GM19328 (cell line): ENCODE measurements around the gene RPS27A.
"Not testable (repeated sequence)": the region's sequence is repeated elsewhere in the genome, so short reads cannot be mapped to it uniquely, and the experiment has no call there.

Experiments used
- ATAC-seq: cut with Tn5 transposase; IDR thresholded peaks from one replicate; pipeline ENCODE4 v1.9.1; 2021; ENCODE audit warnings: mild to moderate bottlenecking, moderate library complexity; ENCODE audit not compliant: unreplicated experiment

Gene RPS27A

DNA sequence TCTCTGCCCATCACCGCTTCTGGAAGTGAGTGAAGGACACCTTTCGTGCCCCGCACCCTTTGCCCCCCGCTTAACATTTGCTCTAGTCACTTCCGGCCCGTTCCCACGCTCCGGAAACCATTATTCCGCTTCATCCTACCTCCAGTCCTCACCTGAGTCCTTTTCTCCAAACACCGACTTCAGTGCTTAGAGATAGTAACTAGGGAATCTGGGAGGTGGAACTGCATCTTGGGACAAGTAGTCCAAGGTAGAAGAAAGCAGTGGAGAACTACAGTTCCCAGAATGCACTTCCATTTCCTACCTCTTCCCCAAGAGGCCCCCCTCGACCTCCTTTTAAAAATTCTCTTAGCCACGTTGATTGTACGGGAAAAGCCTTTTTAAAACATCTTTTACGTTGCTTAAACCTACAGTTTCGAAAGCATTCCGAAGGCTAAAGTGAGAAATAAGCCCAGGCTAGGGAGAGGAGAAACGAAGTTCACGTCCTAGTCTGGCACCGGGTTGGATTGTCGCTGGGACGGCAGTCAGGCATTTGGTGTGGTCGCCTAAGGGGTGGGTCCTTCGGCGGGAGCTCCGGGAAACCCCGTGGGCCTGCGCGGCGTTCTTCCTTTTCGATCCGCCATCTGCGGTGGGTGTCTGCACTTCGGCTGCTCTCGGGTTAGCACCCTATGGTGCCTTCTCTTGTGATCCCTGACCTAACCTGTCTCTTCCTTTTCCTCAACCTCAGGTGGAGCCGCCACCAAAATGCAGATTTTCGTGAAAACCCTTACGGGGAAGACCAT is at the start of gene RPS27A, which contains the start of gene CLHC1:
RPS27A (plus strand) TSS at position 605 of the 779 bp plus-strand sequence; CDS start at position 742, 137 bp downstream.
CLHC1 (minus strand) TSS at position 210 of the 779 bp plus-strand sequence. CDS start 9,882 bp downstream, outside the sequence.
- ATAC-seq: peak; percentile 88

DNA sequence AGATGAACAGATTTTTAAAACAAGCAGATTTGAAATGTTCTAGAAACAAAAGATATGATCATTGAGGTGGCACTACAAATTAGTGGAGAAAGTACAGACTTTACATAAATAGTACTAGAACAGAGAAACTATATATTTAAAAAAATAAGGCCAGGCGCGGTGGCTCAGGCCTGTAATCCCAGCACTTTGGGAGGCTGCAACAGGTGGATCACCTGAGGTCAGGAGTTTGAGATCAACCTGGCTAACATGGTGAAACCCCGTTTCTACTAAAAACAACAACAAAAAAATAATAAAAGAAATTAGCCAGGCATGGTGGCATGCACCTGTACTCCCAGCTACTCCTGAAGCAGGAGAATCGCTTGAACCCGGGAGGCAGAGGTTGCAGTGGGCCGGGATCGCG is 45.7 kb upstream of the RPS27A start:
- ATAC-seq: not testable (repeated sequence)

DNA sequence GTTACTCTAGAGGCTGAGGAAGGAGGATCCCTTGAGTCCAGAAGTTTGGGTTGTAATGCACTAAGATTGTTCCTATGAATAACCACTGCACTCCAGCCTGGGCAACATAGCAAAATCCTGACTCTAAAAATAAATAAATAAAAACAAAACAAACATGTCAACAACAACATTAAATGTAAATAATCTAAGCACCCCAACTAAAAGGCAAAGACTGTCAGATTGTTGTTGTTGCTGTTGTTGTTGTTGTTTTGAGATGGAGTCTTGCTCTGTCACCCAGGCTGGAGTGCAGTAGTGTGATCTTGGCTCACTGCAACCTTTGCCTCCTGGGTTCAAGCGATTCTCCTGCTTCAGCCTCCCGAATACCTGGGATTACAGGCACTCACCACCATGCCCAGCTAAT is 40.6 kb upstream of the RPS27A start:
- not testable (repeated sequence) for ATAC-seq

DNA sequence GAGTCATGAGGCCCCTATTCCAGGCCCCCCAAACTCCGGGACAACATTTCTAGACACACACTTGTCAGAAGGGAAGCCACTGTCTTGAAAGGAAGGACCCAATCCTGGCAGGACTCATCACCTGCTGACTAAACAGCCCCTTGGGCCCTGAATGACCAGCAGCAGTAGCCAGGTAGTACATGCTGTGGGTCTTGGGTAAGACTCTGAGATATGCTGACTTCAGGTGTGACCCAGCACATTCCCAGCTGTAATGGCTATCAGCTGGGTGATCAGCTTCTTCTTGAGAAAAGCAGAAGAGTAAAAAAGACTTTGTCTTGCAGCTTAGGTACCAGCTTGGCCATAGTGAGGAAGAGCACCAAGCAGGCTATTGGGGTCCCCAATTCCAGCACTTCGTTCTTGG is 36.0 kb upstream of the RPS27A start:
- ATAC-seq: no peak

DNA sequence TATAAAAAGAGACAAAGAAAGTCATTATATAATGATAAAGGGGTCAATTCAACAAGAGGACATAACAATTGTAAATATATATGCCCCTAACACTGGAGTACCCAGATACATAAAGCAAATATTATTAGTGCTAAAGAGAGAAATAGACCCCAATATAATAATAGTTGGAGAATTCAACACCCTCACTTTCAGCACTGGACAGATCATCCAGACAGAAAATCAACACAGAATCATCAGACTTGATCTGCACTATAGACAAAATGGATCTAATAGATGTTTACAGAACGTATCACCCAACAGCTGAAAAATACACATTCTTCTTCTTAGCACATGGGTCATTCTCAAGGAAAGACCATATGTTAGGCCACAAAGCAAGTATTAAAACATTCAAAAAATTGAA is 32.1 kb upstream of the RPS27A start:
- ATAC-seq: no peak

DNA sequence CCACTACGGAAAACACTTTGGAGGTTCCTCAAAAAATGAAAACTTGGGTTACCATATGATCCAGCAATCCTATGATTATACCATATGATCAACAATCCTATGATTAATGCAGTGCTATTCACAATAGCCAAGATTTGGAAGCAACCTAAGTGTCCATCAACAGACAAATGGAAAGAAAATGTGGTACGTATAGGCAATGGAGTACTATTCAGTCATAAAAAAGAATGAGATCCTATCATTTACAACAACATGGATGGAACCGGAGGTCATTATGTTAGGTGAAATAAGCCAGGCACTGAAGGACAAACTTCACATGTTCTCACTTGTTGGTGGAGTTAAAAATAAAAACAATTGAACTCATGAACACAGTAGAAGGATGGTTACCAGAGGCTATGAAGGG is 28.0 kb upstream of the RPS27A start:
- no peak for ATAC-seq

DNA sequence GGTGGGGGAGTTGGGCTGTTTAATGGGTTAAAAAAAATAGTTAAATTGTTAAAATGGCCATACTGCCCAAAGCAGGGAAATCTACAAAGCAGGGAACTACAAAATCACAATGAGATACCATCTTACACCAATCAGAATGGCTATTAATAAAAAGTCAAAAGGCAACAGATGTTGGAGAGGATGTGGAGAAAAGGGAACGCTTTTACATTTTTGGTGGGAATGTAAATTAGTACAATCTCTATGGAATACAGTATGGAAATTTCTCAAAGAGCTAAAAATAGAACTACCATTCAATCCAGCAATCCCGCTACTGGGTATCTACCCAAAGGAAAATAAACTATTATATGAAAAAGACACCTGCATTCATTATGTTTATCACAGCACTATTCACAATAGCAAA is 27.5 kb upstream of the RPS27A start:
- no peak for ATAC-seq

DNA sequence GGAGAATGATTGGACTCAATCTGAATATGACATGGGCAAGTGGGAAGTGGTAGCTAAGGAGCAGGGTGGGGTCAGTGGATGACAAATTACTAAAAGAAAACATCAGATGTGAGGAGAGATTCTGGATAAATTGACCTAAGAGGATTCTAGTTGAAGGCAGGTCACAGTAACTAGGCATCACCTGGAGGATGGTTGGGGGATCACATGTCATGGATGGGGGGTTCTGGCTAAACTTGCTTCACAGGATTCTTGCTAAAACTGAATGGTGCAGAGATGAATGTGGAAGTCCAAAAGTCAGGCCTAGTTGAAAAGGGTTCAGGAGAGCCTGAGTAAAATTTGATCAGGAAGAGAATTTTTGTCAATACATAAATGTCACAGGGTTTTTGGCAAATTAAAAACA is 18.7 kb upstream of the RPS27A start:
- ATAC-seq: no peak

DNA sequence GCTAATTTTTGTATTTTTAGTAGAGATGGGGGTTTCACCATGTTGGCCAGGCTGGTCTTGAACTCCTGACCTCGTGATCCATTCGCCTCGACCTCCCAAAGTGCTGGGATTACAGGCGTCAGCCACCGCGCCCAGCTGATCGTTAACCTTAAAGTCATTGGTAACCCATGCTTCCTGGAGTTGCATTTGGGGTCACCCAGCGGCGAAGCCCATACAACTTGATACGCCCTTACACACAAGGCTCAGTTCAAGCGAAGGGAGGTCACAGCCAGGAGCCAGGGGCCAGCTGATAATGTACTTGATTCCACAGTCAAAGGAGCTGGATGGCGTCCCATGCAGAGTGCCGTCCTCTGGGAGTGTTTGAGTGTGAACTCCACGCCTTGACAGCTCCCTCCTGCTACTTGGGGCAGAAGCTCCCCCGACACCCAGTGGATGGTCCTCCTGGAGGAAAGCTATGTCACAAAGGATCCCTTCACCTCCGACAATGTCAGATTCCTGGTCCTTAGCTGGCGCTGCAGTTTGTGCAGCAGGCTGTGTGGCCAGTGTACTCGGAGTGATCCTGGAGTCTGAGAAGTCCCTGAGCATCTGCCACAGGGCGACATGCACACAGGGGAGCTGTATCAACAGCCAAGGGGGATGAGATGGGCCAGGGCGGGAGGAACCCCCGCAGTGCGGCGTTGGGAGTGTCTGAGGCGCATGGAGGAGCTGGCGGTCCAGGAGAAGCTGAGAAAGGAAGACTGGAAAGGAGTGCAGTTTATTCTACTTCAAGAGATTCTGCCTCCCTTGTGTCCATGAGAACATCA is 8.3 kb upstream of the RPS27A start:
- ATAC-seq: no peak

DNA sequence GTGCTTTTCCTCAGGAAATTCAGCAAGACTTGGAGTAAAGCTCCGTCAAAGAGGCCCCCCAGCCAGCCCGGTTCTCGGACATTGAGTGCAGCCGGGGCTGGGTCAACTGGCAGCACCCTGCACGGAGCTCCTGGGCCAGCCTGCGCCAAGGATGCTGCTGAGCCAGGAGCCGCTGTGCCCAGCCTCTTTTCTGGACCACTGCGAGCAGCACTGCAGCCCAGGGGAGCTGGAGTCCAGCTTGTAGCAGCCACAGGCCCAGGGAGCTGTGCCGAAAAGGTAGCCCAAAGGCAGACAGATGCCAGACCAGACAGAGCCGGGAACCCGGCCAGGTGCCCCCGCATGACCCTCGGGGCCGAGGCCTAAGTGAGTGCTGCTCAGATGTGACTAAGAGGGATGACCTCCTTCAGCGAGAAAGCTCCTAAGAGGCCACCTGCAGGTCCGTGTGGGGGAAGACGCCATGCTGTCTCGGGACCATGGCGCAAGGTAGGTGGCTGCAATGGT is 7.7 kb upstream of the RPS27A start:
- ATAC-seq: no peak

DNA sequence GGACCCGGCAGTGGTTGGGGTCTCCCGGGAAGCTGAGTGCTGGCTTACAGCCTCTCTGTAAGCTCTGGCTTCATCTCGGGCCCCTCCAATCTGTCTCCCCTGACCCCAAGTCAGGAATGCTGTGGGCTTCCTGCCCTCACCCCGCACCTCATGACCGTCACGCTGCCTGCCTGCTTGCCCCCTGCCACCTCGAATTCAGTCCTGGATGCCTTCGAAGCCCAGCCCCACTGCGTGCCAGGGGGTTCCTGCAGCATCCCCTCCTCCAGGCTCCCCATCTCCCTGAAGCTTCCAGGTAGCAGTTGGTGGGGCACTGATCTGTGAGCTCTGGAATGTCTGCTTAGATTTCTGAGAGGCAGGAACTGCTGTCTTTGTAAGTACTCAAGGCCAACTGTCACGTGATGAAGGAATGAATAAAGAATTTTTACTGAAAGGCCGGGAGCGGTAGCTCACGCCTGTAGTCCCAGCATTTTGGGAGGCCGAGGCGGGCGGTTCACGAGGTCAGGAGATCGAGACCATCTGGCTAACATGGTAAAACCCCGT is 6.9 kb upstream of the RPS27A start:
- ATAC-seq: no peak

DNA sequence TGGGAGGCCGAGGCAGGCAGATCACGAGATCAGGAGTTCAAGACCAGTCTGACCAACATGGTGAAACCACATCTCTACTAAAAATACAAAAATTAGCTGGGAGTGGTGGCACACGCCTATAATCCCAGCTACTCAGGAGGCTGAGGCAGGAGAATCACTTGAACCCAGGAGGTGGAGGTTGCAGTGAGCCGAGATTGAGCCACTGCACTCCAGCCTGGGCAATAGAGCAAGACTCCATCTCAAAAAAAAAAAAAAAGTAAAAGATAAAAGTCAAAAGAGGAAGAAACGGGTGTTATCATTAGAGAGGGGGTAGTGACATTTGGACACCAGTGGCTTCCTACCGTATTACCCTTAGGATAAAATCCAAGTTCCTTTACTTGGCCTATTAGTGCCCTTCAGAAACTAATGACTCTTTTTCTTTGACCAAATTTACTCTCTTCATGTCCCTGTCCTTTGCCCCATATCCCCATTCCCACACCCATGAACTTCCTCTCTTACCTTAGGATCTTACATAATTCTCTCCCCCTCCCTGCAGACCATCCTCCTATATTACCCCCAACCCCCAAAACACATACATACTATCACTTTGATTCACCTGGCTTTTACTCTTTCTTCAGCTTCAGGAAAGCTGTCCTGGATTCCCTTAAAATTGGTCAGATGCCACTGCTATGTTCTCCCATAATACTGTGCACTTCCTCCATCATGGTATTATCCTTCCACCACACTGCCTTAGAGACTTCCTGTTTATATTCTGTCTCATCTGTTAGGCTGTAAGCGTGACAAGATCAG is 4.9 kb upstream of the RPS27A start:
- ATAC-seq: not testable (repeated sequence)

DNA sequence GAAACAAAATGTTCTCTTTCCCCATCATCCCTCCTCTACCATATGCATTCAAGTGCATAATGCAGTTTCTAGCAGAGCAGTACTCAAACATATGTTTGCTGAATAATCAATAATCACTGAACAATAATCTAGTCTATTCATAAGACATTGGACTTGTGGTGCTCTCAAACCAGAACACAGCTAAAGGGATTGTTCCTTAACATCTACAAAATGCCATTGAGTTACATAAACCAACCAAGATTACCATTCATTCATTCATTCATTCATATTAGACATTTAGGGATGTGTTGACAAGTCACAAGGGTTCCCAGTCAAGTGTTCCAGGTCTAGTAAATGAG is 4.3 kb upstream of the RPS27A start:
- ATAC-seq: no peak

DNA sequence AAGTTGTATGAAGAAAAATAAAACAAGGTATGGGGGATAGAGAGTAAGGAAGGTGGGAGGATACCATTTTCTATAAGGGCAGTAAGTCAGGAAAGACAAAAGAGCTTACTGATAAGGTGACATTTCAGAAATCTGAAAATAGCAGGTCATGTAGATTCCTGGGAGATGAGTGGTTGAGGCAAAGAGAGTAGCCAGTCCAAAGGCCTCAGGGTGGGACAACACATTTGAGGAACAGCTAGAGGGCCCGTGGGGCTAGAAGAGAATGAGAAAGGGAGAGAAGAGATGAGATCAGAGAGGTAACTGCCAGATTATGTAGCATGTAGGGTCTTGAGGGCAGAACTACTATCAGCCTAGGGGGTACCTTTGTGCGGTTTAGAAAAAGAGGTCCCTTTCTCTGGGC is 3.3 kb upstream of the RPS27A start:
- no peak for ATAC-seq

DNA sequence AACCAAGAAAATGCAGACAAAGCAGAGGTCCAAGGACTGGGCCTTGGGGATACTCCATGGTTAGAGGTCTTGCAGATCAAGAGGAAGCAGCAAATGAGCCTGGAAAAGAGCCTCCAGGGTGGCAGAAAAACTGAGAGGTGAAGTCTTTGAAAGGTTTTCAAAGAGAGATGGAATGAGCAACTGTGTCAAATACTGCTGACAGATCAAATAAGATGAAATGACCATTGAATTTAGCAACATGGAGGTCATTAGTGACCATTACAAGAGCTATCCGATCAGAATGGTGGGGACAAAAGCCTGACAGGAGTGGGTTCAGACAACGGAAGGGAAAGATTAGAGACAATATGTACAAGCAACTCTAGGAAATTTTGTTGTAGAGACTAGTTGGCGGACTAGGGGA is 1.9 kb upstream of the RPS27A start:
- no peak for ATAC-seq

DNA sequence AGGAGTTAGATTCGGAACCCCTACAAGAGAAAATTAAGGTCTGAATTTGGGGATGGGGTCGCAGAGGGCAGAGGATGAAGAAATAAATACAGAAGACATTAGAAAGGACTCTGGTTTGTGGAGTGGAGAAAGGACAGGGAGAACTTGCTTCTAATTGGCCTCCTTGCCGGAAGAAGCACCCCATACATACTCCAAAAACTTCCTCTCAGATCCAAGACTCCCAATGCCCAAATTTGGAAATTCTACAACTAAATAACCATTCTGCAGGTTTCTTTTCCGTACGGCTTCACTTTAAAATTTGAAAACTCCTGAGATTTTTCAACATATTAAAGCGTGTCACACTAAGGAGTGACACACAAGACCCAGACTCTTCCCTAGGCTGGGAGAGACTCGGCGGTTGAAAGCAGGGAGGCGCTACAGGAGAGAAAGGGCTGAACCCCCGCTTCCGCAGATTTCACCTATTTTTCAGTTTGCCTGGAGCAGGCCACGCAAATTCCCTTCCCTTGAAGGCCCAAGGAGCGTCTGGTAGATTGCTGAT is 873 bp upstream of the RPS27A start:
- no peak for ATAC-seq

DNA sequence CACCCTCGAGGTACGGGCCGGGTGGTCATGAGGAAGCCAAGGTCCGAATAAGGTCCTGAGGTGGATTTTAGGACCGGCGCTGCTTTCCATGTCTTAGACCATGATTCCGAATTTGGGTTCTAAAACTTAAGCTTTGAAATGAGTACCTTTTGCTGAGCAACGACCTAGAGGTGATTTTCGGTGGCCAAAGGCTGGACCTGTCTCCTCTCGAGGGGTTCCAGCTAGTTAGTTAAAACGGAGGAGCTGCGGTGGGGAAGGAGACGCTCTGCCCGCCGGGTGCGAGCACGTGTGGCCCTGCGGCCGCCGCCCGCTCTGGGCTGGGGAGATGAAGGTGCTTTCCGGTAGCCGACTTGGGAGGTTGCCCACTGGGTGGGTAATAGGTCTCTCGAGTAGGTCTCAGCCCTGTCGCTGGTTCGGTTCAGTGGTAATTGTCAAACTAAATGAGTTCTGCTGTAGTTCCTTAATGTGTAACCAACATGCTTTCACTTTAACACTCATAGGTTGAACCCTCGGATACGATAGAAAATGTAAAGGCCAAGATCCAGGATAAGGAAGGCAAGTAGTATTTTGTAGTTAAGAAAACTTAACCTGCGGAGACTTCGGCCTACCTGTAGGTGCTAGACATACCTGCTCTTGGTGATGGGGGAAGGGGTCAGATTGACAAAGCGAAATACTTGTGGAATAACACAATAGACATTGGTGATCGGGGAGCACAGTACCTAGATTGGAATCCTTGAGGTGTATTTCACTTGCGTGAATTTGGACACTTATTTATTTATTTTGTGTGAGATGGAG is 572 bp downstream of the RPS27A start:
- ATAC-seq: no peak

DNA sequence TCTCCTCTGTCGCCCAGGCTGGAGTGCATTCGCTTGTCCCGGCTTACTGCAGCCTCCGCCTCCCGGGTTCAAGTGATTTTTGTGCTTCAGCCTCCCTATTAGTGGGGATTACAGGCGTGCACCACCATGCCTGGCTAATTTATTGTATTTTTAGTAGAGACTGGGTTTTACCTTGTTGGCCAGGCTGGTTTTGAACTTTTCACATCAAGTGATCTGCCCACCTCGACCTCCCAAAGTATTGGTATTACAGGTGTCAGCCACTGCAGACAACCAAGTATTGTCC is 1.1 kb downstream of the RPS27A start:
- ATAC-seq: no peak

DNA sequence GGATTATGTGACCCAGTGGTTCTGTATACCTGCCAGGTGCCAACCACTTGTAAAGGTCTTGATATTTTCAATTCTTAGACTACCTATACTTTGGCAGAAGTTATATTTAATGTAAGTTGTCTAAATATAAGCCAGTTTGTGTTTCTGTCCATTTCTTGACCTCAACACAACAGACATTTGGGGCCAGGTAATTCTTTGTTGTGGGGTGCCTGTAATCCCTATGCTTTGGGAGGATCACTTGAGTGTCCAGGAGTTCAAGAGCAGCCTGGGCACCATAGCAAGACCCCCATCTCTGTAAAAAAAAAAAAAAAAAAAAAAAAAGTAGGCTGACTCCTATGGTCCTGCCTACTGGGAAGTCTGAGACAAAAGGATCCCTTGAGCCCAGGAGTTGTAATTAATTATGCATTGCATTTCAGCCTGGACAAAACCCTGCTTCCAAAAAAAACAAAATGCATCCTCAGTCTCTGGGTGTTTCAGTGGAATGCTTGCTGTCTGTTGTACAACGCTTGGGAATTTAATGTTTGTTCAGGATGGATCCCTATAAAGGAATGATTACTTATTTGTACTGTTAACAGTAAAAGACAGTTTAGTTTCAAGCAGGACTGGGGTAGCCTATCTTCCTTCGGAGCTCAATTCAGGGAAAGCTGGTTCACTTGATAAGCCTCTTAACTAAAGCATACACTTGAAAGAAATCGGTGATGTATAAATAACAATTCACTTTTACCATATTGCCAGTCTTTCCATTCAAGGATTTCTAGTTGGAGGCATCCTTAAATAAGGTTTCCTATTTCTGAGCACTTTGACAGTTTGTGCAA is 3.4 kb downstream of the RPS27A start:
- no peak for ATAC-seq
